Stimulated activated CD8-positive, alpha-beta memory T cell treated with anti-CD3 and anti-CD28 coated beads, Interleukin-12 subunit alpha, Interleukin-12 subunit beta, amount 100 ng/mL, for 1 hour (primary cell): ENCODE data around the gene CDKN1B.

Experiments used
- DNase-seq: peaks from one replicate; pipeline ENCODE4 v3.0.0-alpha.2; 2020; ENCODE audit warnings: low read depth

The CDKN1B gene

DNA sequence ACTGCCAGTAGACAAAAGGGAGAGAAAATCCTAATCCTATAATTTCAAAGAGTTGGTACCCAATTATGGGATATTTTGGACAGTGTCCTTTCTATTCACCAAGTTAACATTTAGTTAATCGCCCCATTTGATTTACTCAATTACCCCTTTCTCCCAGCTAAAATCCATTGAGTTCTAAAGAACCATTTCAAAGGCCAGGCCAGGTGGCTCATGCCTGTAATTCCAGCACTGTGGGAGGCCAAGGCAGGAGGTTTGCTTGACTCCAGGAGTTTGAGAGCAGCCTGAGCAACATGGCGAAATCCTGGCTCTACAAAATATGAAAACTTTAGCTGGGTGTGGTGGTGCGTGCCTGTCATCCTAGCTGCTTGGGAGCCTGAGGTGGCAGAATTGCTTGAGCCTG lies 15.7 kb upstream of the CDKN1B start:
- DNase-seq = no peak

DNA sequence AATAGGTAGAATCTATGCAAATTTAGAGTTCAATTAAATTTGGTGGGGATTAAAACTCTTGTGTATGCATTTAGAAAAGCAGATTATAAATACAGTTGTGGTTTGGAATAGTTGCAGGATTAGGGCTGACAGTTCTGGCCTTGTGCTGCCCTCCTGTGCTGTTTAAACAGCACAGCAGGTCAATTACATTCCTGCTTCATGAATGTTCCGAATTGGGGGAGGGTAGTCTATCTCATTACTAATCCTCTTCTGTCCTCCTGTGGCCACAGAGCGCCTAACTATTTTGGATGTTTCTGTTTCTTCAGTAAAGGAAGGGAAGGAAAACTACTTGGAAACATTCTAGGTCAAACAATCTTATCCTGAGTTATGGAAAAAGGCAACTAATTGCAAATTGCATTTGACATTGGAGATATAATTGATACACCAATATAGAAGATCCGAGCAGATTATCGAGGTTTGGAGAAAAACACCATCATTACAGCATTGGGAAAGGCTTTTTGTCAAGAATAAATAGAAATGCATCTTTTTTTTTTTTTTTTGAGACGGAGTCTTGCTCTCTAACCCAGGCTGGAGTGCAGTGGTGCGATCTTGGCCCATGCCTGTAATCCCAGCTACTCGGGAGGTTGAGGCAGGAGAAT lies 12.5 kb upstream of the CDKN1B start:
- DNase-seq = no peak

DNA sequence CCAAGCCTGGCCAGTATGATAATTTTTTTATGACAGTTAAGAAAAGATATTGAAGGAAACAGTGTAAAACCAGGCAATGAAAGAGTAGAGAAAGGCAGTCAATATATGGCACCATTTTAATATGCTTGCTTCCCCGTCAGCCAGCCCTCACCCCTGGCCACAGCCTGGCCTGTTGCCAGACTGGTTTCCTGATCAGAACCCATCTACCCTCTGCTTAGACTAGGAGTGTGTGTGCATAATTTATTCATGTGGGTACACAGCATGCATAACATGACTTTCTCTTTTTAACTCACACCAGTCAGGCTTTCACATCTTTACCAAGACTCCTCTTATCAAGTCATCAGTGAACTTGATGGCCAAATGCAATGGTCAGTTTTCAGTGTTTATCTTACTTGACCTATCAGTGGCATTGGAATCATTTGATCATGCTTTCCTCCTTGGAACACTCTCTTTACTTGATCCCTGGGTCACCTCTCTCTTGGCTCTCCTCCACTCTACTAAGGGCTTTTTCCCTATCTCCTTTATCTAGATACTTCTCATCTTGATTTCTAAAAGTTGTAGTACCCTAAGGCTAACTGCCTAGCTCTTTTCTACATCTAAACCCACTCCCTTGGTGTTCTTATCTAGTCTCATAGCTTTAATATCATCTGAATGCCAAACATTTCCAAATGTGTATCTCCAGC lies 11.2 kb upstream of the CDKN1B start:
- DNase-seq = no peak

DNA sequence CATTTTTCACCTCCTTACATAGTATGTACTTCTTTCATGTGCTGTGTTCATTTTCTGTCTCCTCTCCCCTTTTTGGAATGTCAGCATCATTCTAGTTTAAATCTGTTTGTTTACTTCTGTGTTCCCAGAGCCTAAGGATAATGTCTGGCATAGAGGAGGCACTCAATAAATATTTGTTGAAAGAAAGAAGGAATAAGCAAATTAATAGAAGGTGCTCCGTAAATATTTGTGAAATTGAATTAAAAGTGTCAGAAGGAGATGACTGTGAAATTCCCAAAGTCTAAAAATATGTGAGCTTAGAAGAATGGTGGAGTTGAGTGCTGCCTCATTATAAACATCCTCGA lies 3.3 kb upstream of the CDKN1B start:
- DNase-seq = no peak

- DNase-seq = no peak
Measured at GRCh38 chr12:12714276-12715021, 2.7 kb upstream of the CDKN1B start.

DNA sequence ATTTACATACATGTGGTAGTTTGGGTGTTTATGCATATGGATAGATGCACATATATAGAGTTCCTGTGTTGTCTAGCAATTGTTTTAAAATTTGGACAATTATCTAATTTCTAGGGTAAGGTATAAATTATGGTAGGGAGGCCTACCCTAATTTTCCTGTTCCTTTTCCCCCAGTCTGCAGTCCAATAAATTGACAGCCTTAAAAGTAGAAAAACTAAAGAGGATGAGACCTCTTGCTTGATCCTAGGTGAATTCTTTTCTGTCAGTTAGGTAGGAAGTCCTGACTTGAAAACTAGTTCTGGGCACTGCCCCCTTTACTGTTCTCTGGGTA lies 2.1 kb upstream of the CDKN1B start:
- DNase-seq = no peak

GRCh38 chr12:12715459-12716150 lies 1.6 kb upstream of the CDKN1B start:
- no peak for DNase-seq

DNA sequence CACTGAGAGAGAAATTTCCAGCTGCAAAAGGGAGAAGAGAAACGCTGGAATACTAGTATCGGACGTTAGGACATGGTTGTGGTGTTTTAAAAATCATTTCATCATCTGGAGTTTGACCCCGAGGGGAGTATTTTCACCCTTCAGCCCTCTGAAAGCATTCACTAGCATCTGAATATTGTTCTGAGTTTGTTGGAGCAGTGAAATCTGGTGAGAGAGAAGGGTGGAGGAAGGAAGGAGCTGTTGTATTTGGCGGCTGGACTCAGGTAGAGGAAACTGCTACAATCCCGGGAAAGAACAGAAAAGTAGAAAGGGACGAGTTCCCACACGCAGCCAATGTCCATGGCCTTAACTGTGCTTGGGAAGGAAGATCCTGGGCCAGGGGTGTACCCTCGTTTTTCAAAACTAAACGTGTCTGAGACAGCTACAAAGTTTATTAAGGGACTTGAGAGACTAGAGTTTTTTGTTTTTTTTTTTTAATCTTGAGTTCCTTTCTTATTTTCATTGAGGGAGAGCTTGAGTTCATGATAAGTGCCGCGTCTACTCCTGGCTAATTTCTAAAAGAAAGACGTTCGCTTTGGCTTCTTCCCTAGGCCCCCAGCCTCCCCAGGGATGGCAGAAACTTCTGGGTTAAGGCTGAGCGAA lies 896 bp upstream of the CDKN1B start:
- DNase-seq = no peak

GRCh38 chr12:12717586-12718380 lies 615 bp downstream of the CDKN1B start:
- DNase-seq = no peak

DNA sequence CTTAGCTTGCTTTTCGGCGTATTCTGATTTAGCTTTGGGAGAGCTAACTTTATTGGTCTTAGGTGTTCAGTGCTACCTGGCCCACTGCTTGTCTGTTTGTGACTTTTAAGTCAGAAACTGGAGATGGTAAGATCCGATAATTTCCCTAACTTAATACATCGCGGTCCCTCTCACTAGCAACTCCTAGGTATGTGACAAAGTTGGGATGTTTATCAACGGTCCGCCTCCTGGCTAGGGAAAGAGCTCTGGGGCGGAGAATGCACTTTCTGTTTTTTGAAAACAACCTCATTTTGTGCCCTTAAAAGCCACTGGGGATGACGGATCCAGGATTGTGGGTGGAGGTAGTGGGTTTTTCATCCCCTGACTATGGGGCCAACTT lies 1.2 kb downstream of the CDKN1B start:
- no peak for DNase-seq

- no peak for DNase-seq
Measured at GRCh38 chr12:12718853-12719252, 1.7 kb downstream of the CDKN1B start.

DNA sequence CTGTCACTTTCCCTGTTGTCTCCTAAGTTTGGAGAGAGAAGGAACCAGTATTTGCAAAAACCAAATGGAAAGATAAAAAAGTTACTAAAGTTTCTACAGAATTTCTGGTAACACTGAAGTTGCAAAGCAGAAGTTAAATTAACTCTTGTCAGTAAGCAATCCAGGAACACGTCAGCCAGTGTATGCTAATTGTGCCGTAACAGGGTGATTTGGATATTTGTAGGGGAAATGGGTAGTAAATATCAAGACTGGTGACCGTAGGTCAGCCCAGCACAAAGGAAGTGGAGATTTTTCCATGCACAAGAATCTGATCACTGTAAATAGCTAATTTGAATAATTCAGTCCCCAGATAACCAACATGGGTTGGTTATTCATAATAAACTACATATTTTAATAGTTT lies 2.3 kb downstream of the CDKN1B start:
- no peak for DNase-seq

- DNase-seq = no peak
Measured at GRCh38 chr12:12720052-12720451, 2.9 kb downstream of the CDKN1B start.

DNA sequence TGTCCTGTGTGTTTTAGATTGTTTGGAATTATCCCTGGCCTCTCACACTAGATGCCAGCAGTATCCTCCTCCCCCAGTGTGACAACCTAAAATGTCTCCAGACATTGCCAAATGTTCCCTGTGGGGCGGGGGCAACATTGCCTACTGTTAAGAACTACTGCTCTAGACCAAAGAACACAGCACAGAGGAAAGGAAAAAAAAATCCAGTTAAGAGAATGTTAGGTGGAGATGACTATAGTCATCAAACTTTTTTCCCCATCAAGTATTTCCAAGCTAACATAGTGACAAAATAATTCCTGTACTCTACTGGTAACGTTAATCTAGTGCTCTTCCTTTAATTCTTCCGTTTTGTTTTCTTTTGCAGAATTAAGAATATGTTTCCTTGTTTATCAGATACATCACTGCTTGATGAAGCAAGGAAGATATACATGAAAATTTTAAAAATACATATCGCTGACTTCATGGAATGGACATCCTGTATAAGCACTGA lies 3.5 kb downstream of the CDKN1B start:
- DNase-seq = no peak

- DNase-seq = no peak
Measured at GRCh38 chr12:12721176-12721751, 4.1 kb downstream of the CDKN1B start.

GRCh38 chr12:12721814-12722434 lies 4.8 kb downstream of the CDKN1B start:
- no peak for DNase-seq

DNA sequence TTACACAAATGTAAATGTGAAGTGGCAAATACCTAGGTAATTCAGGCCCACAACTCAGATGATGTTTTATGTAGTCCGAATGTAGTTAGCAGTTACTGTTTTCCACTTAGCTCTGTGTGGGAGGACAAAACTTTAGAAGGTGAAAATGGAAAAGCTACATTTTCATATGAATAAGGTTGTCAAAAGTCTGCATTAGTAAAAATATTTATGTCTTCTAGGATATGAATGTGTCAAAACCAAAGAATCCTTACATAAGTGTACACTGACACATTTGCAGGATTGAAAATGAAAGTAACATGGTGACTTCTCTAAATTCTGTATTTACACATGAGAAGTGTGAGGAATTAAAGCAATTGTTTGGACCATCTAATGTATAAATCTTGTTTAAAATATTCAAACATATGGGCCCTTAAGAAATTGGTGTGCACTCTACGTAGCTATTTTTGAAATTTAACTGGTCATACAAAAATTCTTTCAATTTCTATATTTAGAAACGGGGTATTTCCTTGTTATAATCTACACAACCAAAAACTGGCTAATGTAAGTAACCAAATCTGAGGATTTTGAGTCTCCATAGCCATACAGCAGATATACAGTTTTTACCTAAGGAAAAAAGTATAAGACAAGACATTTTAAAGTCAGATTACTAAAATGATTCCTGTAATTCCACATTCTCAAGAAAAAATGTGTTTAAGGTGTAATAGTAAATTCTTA lies 5.4 kb downstream of the CDKN1B start:
- DNase-seq = no peak

- DNase-seq = no peak
Measured at GRCh38 chr12:12723149-12723680, 6.0 kb downstream of the CDKN1B start.

DNA sequence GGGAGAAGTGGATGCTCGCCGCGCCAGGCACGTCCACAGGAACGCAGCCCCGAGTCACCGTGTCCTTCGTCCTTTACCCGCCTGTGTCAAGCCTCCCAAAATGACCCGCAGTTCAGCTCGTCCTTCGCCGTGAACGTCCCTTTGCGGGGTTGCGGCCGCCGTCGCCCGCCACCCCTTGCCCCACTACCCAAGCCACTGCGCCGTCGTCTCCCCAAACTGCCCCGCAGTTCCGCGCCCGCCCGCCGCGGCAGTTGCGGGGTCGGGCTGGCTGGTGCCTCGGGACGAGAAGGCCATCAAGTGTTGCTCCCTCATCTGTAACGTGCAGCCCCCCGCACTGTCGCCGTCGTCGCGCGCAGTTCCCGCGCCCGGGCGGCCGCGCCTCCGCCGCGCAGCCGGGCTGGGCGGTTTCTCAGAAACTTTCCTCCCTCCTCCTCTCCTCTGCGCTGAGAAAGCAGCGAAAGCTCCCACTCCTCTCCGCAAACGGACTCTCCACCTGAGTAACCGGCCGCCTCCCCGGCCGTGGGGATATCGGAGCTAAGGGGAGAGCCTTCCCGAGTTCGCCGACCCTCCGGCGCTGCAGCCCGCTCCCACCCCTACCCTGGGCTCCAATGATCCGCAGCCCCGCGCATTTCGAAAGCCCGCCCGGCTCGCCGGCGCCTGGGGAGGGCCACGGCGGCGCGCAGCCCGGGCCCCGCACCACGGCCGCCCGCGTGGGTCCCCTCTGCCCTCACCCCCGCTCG lies 6.7 kb downstream of the CDKN1B start:
- DNase-seq = no peak
